SK-N-SH (cell line): Measurements from ENCODE around the gene ROBO1. TPM values are rescaled to one million over a fixed set of nuclear protein-coding genes. Genes with fewer than 3 reads are reported as not detected.
A peak's percentile ranks its signal among the peaks of the same experiment; 100 is the strongest.

Experiments used
- CTCF ChIA-PET: fragments of 300-600, 350-600 bp; formaldehyde crosslinking; extraction: SDS; loops from one replicate; lab custom pipeline; 2021; lab: Yijun Ruan, JAX
- POLR2A ChIA-PET: fragments of 350-600 bp; sonication (Branson Sonifier 250); formaldehyde crosslinking; extraction: SDS; loops from one replicate; lab custom pipeline; 2020; ENCODE audit warnings: antibody characterized with exemption, inconsistent platforms; lab: Yijun Ruan, JAX
- DNase-seq: peaks from one replicate; pipeline ENCODE4 v3.0.0; 2012
- H2AFZ ChIP-seq: fragments of 200-600 bp; sonication (generic); 2 replicates; pipeline ENCODE4 v1.8.1; 2016; ENCODE audit warnings: antibody characterized with exemption, mild to moderate bottlenecking, low read depth
- H3F3A ChIP-seq: fragments of 200-600 bp; sonication (generic); replicated peaks from 2 replicates; pipeline ENCODE3; 2016; ENCODE audit warnings: antibody characterized with exemption, mild to moderate bottlenecking; ENCODE audit not compliant: insufficient read depth
- H3K27ac ChIP-seq, 2 experiments: fragments of 200-500 bp in 1 of 2; fragments of 200-600 bp in 1 of 2; sonication (Bioruptor generic) in 1 of 2; sonication (generic), shearing (Covaris generic) in 1 of 2; 2 replicates each; pipeline versions ENCODE4 v1.5.1 to v1.6.1; 2014 to 2016; ENCODE audit warnings: low read depth in 2 of 2, inconsistent platforms in 1 of 2, low read length in 1 of 2, mild to moderate bottlenecking in 1 of 2, mixed read lengths in 1 of 2
- H3K27me3 ChIP-seq: fragments of 200-600 bp; sonication (generic), shearing (Covaris generic); 2 replicates; pipeline ENCODE4 v1.6.1; 2016; ENCODE audit warnings: mixed run types; ENCODE audit not compliant: insufficient read depth
- H3K36me3 ChIP-seq, 2 experiments: fragments of 200-500 bp in 1 of 2; fragments of 200-600 bp in 1 of 2; sonication (Bioruptor generic) in 1 of 2; sonication (generic) in 1 of 2; replicated peaks in 1 of 2; 2 replicates each; pipeline versions ENCODE3 to v1.5.1; 2014 to 2016; ENCODE audit warnings: low read length in 1 of 2, mild to moderate bottlenecking in 1 of 2; ENCODE audit not compliant: insufficient read depth in 2 of 2, control insufficient read depth in 1 of 2
- H3K4me1 ChIP-seq, 2 experiments: fragments of 200-500 bp in 1 of 2; fragments of 200-600 bp in 1 of 2; sonication (Bioruptor generic) in 1 of 2; sonication (generic), shearing (Covaris generic) in 1 of 2; 2 replicates each; pipeline versions ENCODE4 v1.5.1 to v1.6.1; 2014 to 2016; ENCODE audit warnings: low read depth in 1 of 2, low read length in 1 of 2, mixed run types in 1 of 2; ENCODE audit not compliant: insufficient read depth in 2 of 2, control insufficient read depth in 1 of 2
- H3K4me2 ChIP-seq: fragments of 200-600 bp; sonication (generic), shearing (Covaris generic); 2 replicates; pipeline ENCODE4 v1.6.1; 2017; ENCODE audit warnings: mixed run types
- H3K4me3 ChIP-seq, 2 experiments: fragments of 200-500 bp in 1 of 2; fragments of 200-600 bp in 1 of 2; sonication (Bioruptor generic) in 1 of 2; sonication (generic), shearing (Covaris generic) in 1 of 2; 2 replicates each; pipeline versions ENCODE4 v1.5.1 to v1.8.1; 2014 to 2016; ENCODE audit warnings: low read depth in 2 of 2, inconsistent platforms in 1 of 2, low read length in 1 of 2, mild to moderate bottlenecking in 1 of 2, mixed read lengths in 1 of 2, moderate library complexity in 1 of 2
- H3K79me2 ChIP-seq: fragments of 200-600 bp; sonication (generic); 2 replicates; pipeline ENCODE4 v1.8.1; 2017; ENCODE audit warnings: mild to moderate bottlenecking; ENCODE audit not compliant: insufficient read depth
- H3K9ac ChIP-seq: fragments of 200-600 bp; sonication (generic); 2 replicates; pipeline ENCODE4 v1.6.1; 2017; ENCODE audit warnings: mixed run types
- H3K9me2 ChIP-seq: fragments of 200-600 bp; sonication (generic); 2 replicates; pipeline ENCODE4 v1.6.1; 2017; ENCODE audit warnings: mixed run types
- H3K9me3 ChIP-seq: fragments of 200-600 bp; sonication (generic); 2 replicates; pipeline ENCODE4 v1.6.1; 2017; ENCODE audit warnings: mixed run types, mild to moderate bottlenecking, moderate library complexity
- H4K20me1 ChIP-seq: fragments of 200-600 bp; sonication (generic); 2 replicates; pipeline ENCODE4 v1.6.1; 2017; ENCODE audit warnings: mild to moderate bottlenecking, mixed run types; ENCODE audit not compliant: insufficient read depth
- CTCF ChIP-seq: fragments of 200-600 bp; sonication (generic); IDR thresholded peaks from 2 replicates; pipeline ENCODE4 v1.6.1; 2017; ENCODE audit warnings: antibody characterized with exemption, mild to moderate bottlenecking, moderate library complexity
- ELF1 ChIP-seq: IDR thresholded peaks from 2 replicates; pipeline ENCODE4 v1.4.0; 2012
- FOSL2 ChIP-seq: IDR thresholded peaks from 2 replicates; pipeline ENCODE4 v1.4.0; 2012; ENCODE audit warnings: low read depth, mild to moderate bottlenecking, moderate library complexity, borderline replicate concordance
- FOXJ3 ChIP-seq: sonication (generic); formaldehyde crosslinking; IDR thresholded peaks from 2 replicates; pipeline ENCODE4 v1.5.1; 2020; ENCODE audit warnings: mild to moderate bottlenecking, missing genetic modification reagents
- FOXM1 ChIP-seq: IDR thresholded peaks from 2 replicates; pipeline ENCODE4 v1.4.0; 2012; ENCODE audit warnings: low read depth, mild to moderate bottlenecking
- GABPA ChIP-seq: IDR thresholded peaks from 2 replicates; pipeline ENCODE4 v1.4.0; 2012; ENCODE audit warnings: low read depth, mild to moderate bottlenecking
- GATA2 ChIP-seq: sonication (generic); formaldehyde crosslinking; IDR thresholded peaks from 2 replicates; pipeline ENCODE4 v1.5.0; 2020; ENCODE audit warnings: mild to moderate bottlenecking, missing genetic modification reagents
- MXI1 ChIP-seq: IDR thresholded peaks from 2 replicates; pipeline ENCODE4 v1.6.1; 2012; ENCODE audit warnings: mild to moderate bottlenecking, low read depth, low read length, improper control_type of control experiment
- NRF1 ChIP-seq: IDR thresholded peaks from 2 replicates; pipeline ENCODE4 v1.6.1; 2012; ENCODE audit warnings: low read depth, mild to moderate bottlenecking, low read length
- PBX3 ChIP-seq: IDR thresholded peaks from 2 replicates; pipeline ENCODE4; 2012
- REST ChIP-seq: IDR thresholded peaks from 2 replicates; pipeline ENCODE4 v1.6.1; 2012; ENCODE audit warnings: mild to moderate bottlenecking, low read depth, low read length, moderate library complexity
- RXRA ChIP-seq: IDR thresholded peaks from 2 replicates; pipeline ENCODE4 v1.4.0; 2012; ENCODE audit warnings: low read depth, mild to moderate bottlenecking, borderline replicate concordance
- TAF1 ChIP-seq: IDR thresholded peaks from 2 replicates; pipeline ENCODE4 v1.6.1; 2012; ENCODE audit warnings: low read depth, mild to moderate bottlenecking, low read length, moderate library complexity, borderline replicate concordance
- TCF12 ChIP-seq: IDR thresholded peaks from 2 replicates; pipeline ENCODE4 v1.4.0; 2012
- TEAD4 ChIP-seq: IDR thresholded peaks from 2 replicates; pipeline ENCODE4 v1.4.0; 2012; ENCODE audit warnings: mild to moderate bottlenecking, borderline replicate concordance; ENCODE audit not compliant: insufficient read depth
- USF2 ChIP-seq: fragments of 150-350 bp; IDR thresholded peaks from 2 replicates; pipeline ENCODE4 v1.6.1; 2017; ENCODE audit warnings: antibody characterized with exemption, low read length, low read depth, borderline replicate concordance
- YY1 ChIP-seq: IDR thresholded peaks from 2 replicates; pipeline ENCODE4 v1.4.0; 2012; ENCODE audit warnings: low read depth, mild to moderate bottlenecking
- ZBTB33 ChIP-seq: IDR thresholded peaks from 2 replicates; pipeline ENCODE4 v1.4.0; 2012; ENCODE audit warnings: low read depth, borderline replicate concordance
- WGBS: methylation state at CpG from one replicate; pipeline ENCODE4 v1.1.6; 2017; ENCODE audit warnings: low lambda C conversion rate; 5-methylcytosine and 5-hydroxymethylcytosine counted together
- polyA plus RNA-seq, 3 experiments: library from polyadenylated mRNA; depleted of rRNA; stranded (reverse); fragments of >200 nt; gene quantifications; 2 replicates each; pipeline ENCODE4 v1.2.3, GENCODE V29; 2012

ROBO1 gene
- polyA plus RNA-seq, 1 of the 3 experiments (the other 2 are of a cell fraction) = 22.7 TPM

GRCh38 chr3:78569804-78570203 is 1198.0 kb downstream of the ROBO1 start:
- Histone ChIP-seq H3K4me1 (peaks cover 0 to 3% of the 10 kb centered on the region in 2 experiments; a peak in 1 of 4 replicates), H3K9me3 (no peaks in the 10 kb centered on the region), H3K27me3 (no peaks in the 10 kb centered on the region), H3K79me2 (no peaks in the 10 kb centered on the region), H4K20me1 (no peaks in the 10 kb centered on the region), H3K4me2 (no peak overlapping the region), H2AFZ (no peak overlapping the region), H3K4me3 (no peak overlapping the region), H3K27ac (no peak overlapping the region), H3K9me2 (no peaks in the 10 kb centered on the region), H3K9ac (no peak overlapping the region), H3F3A (no peaks in the 10 kb centered on the region), H3K36me3 (no peaks in the 10 kb centered on the region)
- no peak for DNase-seq
- 48% methylated on average over 6 of the region's 6 CpGs for WGBS
- TF ChIP-seq GATA2 = 0 out of 2 replicates have a peak, but pooled peaks have one; percentile 16
- TF ChIP-seq ELF1 = no peak
- TF ChIP-seq TCF12 = no peak
- TF ChIP-seq GABPA = no peak
- TF ChIP-seq YY1 = no peak
- TF ChIP-seq MXI1 = no peak
- TF ChIP-seq NRF1 = no peak
- TF ChIP-seq USF2 = no peak
- no peak for TF ChIP-seq CTCF
- POLR2A ChIA-PET = no interaction called here
- CTCF ChIA-PET = no interaction called here

- H3K27ac ChIP-seq = no peak overlapping the region
- H3K9me3 ChIP-seq = no peaks in the 10 kb centered on the region
- H3K4me1 ChIP-seq = peaks cover 0 to 3% of the 10 kb centered on the region in 2 experiments; a peak in 2 of 4 replicates
- WGBS = 58% methylated on average over 1 of the region's 1 CpG
- H3K4me2 ChIP-seq = no peak overlapping the region
- TF ChIP-seq FOXJ3 (CRISPR knock-in tag) (no peak), PBX3 (no peak), FOXM1 (no peak), NRF1 (no peak), TAF1 (no peak), FOSL2 (no peak), REST (no peak), RXRA (no peak), ZBTB33 (no peak), TEAD4 (no peak)
- no peaks in the 10 kb centered on the region for H3K9me2 ChIP-seq
- no peak overlapping the region for H2AFZ ChIP-seq
- H3K36me3 ChIP-seq = no peaks in the 10 kb centered on the region
- H3K79me2 ChIP-seq = no peaks in the 10 kb centered on the region
- no peaks in the 10 kb centered on the region for H3F3A ChIP-seq
- DNase-seq = no peak
- no peaks in the 10 kb centered on the region for H3K27me3 ChIP-seq
- H3K9ac ChIP-seq = no peak overlapping the region
- no peaks in the 10 kb centered on the region for H4K20me1 ChIP-seq
- no peak overlapping the region for H3K4me3 ChIP-seq
- CTCF ChIA-PET = interaction anchor here (1.1 kb wide), 1 partner anchor 25 kb away, joined by 3 read pairs; no protein-coding TSS in a partner anchor
- POLR2A ChIA-PET = no interaction called here
These were observed 1202.1 kb downstream of the ROBO1 start for GRCh38 chr3:78565712-78566111.
